ENCODE results near the gene ACKR3.

DNA sequence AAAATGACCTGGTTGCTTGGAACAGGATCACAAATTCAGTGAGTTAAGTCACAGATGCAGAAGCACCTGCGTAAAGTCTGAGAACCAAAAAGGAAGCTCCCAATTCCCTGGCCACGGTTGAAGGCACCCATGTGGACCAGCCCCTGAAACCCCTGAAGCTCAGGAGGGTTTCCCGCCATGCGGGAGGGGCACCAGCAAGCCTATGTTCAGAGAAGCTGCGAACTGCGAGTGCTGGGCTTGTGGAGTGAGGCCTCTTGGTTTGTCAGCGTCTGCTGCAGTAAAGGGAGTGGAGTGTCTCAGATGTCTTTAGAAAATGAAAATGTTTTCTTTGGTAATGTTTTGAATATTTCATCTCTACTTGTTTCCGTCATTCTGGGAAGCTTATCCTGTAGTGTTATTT is 16.1 kb upstream of the ACKR3 start:
- TF ChIP-seq POLR2AphosphoS2 (conservative IDR thresholded peaks at IDR 0.05; ENCODE audit: low read length), result no peak
- TF ChIP-seq CTCF (IDR thresholded peaks at IDR 0.05), result no peak
- TF ChIP-seq, protein P1, sequence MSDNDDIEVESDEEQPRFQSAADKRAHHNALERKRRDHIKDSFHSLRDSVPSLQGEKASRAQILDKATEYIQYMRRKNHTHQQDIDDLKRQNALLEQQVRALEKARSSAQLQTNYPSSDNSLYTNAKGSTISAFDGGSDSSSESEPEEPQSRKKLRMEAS (IDR thresholded peaks at IDR 0.05), result no peak
- TF ChIP-seq SMC3 (IDR thresholded peaks at IDR 0.05), result no peak
- TF ChIP-seq RNF2 (IDR thresholded peaks at IDR 0.05; ENCODE audit: borderline replicate concordance, low read depth), result no peak
- TF ChIP-seq CHD4 (IDR thresholded peaks at IDR 0.05; ENCODE audit: borderline replicate concordance), result no peak
- no peak for TF ChIP-seq CEBPB (IDR thresholded peaks at IDR 0.05)
- TF ChIP-seq RFX5 (IDR thresholded peaks at IDR 0.05), result no peak
